GM21360 (cell line): ENCODE data around the gene LCN10.

Experiments used
- ATAC-seq: cut with Tn5 transposase; IDR thresholded peaks from one replicate; pipeline ENCODE4 v1.9.1; 2021; ENCODE audit warnings: mild to moderate bottlenecking, moderate library complexity; ENCODE audit not compliant: unreplicated experiment

Gene LCN10

GRCh38 chr9:136740491-136740890 lies 2.2 kb downstream of the LCN10 start:
- no peak for ATAC-seq

GRCh38 chr9:136740069-136740468 lies 2.7 kb downstream of the LCN10 start:
- no peak for ATAC-seq

DNA sequence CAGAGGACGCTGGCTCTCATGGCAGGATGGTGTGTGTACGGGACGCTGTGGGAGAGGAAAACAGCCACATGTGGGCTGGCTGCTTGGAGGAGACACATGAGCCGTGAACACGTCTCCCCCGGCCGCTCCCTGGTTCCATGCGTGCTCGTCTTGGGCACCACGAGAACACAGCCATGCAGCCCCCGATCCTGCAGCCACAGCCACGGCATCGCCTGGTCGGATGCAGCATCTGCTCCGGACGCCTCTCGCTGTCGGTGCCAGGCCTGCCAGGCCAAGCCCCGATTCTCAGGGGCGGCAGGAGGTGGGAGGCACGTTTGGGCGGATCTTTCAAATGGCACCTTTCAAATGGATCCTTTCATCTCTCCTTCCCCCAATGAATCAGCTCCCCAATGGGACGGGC lies 3.2 kb downstream of the LCN10 start:
- no peak for ATAC-seq

- no peak for ATAC-seq
Observed at GRCh38 chr9:136738960-136739359, 3.8 kb downstream of the LCN10 start.

DNA sequence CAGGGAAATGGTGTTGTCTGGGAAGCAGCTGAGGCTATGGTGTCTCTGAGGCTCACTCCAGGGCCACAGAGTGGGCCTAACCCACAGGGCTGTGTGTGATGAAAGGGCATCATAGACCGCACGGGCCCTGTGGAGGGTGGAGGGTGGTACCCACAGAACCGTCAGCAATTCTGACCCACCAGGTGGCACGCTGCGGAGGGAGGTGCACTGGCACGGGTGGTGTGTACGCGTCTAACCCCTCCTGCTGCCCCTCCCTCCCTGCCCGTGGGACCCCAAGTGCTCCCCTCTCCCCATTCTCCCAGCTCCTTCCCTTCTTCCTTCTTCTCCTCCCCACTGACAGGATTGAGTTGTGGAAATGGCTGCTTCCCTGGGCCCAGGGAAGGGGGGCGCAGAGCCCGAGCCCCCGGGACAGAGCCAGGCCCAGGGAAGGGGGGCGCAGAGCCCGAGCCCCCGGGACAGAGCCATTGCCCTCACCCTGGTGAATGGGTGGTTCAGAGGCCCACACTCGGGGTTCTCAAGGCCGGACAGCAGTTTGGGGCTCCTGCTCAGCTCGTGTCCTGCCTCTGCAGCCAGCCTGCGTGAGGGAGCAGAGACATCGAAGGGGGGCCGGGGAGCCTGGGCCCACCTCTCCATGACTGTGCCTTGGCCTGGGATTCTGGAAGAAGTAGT lies 6.8 kb downstream of the LCN10 start:
- ATAC-seq = no peak

- ATAC-seq = no peak
Observed at GRCh38 chr9:136734837-136735496, 7.8 kb downstream of the LCN10 start.

GRCh38 chr9:136733611-136734010 lies 9.1 kb downstream of the LCN10 start:
- ATAC-seq = no peak

- ATAC-seq = no peak
Observed at GRCh38 chr9:136732444-136733178, 10.1 kb downstream of the LCN10 start.

DNA sequence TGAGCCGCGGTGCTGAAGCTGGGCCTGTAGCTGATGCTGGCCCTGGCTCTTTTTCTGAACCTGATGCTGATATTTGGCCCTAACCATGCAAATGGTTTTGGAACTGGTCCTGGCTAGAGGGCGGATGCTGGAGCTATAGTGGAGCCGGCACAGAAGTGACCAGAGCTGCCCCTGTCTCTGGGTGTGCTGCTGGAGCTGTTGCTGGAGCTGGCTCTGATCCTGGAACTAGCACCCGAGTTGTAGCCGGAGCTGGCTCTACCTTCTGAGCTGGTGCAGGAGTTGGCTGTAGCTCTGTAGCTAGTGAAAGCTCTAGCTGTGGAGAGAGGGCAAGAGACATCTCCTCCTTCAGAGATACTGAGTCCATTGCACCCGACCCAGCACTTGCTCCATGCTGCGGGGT lies 12.8 kb downstream of the LCN10 start:
- ATAC-seq = no peak

DNA sequence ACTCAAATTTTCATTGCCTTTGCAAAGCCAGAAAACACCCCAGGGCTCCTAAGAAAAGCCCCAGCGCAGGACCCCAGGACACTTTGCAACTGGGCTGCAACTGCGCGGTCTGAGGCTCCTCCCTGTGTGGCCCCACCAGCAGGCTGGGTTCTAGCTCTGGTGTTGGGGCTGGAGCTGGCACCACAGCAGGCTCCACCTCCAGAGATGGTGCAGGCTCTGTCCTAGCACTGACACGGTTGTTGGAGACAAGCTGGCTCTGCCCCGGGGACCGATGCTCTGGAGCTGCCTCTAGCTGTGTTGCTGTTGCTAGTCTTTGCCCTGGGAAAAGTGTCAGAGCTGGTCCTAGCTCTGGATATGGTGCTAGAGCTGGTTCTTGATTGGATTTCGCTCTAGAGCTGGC lies 13.6 kb downstream of the LCN10 start:
- no peak for ATAC-seq

DNA sequence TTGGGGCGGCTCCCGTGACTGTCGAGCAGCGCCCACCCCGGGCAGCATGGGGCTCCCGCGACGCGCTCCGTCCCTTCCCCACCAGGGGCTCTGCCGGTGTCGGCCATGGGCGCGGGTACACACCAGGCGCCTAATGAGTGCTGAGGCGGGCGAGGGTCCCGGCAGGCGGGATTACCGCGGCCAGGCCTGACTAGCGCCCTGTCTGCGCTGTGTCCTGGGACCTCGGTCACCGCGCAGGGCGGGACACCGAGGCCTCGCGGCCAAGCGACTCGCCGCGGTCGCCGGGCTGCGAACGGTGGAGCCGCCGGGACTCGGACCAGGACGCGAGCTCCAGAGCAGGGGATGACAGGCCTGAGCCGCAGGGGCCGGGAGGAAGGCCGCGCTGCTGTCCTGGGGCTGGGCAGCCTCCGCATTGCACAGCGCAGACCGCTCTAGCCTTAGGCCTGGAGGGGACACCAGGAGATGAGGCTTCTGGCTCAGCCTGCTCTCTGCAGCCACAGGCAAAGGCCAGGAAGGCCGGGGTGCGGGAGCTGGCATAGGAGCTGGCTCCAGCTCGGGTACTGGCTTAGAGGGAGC lies 14.1 kb downstream of the LCN10 start:
- peak; percentile 20 for ATAC-seq

GRCh38 chr9:136728080-136728547 lies 14.6 kb downstream of the LCN10 start:
- peak; percentile 66 for ATAC-seq

GRCh38 chr9:136726631-136727191 lies 16.0 kb downstream of the LCN10 start:
- ATAC-seq = no peak

GRCh38 chr9:136726118-136726517 lies 16.6 kb downstream of the LCN10 start:
- ATAC-seq = no peak

- ATAC-seq = no peak
Observed at GRCh38 chr9:136725612-136726011, 17.1 kb downstream of the LCN10 start.

GRCh38 chr9:136724772-136725171 lies 18.0 kb downstream of the LCN10 start:
- ATAC-seq = no peak

DNA sequence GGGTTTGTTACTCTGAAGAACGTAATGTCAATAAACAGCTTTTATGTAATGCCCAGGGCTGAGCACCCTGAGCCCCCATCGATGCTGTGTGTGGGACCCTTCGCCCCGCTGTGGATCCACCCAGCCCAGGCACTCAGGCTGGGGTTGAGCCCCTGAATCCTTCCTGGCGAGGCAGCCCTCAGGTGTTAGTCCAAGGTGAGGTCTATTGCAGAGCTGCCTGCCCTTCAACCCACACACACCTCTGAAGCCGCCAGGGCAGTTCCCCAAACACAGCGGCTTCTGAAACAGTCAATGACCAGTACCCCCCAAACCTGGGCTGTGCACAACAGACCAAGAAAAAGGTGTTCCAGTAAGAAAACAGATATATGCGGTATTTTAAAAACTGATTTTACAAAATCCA lies 18.8 kb downstream of the LCN10 start:
- ATAC-seq = no peak

DNA sequence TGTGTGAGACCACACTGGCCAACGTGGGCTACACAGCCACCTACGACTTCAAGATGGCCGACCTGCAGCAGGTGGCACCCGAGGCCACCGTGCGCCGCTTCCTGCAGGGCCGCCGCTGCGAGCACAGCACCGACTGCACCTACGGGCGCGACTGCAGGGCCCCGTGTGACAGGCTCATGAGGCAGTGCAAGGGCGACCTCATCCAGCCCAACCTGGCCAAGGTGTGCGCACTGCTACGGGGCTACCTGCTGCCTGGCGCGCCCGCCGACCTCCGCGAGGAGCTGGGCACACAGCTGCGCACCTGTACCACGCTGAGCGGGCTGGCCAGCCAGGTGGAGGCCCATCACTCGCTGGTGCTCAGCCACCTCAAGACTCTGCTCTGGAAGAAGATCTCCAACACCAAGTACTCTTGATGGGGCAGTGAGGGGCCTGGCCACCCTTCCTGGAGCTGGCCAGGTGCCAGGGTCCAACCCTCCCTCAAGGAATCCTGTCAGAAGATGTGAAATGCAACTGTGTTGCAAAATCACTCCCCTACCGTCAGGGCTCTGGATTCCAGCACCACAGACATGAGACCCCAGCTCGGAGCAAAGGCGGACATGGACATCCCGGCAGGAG lies 19.3 kb downstream of the LCN10 start:
- no peak for ATAC-seq

GRCh38 chr9:136722969-136723356 lies 19.8 kb downstream of the LCN10 start:
- ATAC-seq = no peak

- no peak for ATAC-seq
Observed at GRCh38 chr9:136722093-136722968, 20.4 kb downstream of the LCN10 start.
